DMS114 treated with DMSO at 0.1 percent for 48 hours (cell line): ENCODE results near the gene CCNE1.

Source experiments
- DNase-seq: peaks from one replicate; lab custom pipeline; 2025; ENCODE audit not compliant: unreplicated experiment; lab: John Stamatoyannopoulos, UW

The CCNE1 gene

DNA sequence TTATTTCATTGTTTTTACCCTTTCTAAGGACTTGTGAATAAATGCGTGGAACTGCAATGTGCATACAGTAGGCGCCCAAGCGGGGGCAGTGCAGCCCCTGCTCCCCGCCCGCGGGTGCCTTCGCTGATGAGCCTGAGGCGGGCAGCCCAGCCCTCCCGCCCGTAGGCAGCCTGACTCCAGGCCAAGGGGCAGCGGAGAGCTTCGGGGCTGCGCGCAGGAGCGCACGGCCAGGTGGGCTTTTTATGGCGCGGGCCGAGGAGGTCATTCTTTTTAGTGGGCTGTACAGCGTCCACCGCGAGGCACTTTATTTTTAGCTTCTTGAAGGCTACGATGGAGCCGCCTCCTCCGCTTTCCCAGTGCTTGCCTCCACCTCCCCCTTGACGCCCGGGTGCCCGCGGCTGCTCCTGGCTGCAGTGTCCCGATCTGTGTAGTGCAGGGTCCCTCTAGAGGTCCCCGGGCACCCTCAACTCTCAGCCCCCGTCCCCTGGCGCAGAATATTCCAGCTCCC, 60.5 kb downstream of the CCNE1 start:
- no peak for DNase-seq

DNA sequence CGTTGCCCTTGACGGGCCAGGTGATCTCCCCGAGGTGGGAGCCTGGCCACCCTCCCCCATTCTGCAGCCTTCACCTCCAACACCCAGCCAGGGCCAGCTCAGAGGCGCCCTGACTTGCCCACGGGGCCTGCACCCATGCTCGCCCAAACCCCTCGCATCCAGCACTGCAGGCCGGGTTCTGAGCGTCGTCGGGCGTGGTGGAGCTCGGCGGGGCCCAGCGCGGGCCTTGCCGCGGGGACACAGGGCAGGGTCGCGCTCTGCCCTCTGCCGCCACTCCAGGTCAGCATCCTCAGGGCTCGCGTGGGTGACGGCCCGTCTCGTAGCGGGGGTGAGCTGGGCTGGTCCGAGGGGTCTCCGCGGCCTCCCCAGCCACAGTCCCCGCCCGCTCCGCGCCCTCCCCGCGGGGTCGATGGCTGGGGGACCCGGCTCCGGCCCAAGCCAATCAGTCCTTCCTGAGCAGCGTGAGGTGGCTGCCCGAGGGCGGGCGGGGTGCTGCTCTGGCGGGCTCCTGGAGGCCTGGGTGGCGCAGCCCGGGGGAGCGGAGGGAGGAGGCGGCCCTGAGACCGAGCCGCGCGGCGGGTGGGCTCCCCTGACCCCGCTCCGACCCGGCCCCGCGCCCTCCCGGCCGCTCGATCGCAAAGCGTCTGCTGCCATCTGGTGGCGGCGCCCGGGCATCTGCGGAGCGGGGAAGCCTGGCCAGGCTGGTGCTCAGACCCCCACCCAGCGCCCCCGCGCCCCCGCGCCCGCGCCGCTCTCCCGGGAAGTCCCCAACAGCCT, 61.4 kb downstream of the CCNE1 start:
- DNase-seq: peak; percentile 41
